HG02588 (cell line): ENCODE data around the gene PPP1CC.
"Not testable (repeated sequence)": the region's sequence is repeated elsewhere in the genome, so short reads cannot be mapped to it uniquely, and the experiment has no call there.

Source experiments
- ATAC-seq: cut with Tn5 transposase; IDR thresholded peaks from one replicate; pipeline ENCODE4 v1.9.1; 2021; ENCODE audit warnings: mild to moderate bottlenecking, moderate library complexity; ENCODE audit not compliant: unreplicated experiment

PPP1CC gene

DNA sequence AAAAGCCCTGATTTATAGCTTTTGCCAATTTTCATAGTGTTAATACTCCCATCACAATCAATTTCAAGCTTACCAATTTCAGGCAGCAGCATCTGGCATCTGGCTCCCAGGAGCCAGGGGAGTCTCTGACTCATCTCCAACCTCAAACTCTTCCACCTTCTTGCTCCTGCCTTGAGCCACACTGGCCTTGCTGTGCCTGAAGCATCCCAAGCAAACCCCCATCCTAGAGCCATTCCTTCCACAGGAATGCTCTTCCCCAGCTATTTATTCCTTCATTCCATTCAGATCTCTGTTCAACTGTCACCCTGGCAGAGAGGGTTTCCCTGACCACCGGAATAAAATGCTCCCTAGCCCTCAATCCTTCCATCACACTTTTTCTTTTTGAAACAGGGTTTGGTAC, 13.9 kb upstream of the PPP1CC start:
- no peak for ATAC-seq

DNA sequence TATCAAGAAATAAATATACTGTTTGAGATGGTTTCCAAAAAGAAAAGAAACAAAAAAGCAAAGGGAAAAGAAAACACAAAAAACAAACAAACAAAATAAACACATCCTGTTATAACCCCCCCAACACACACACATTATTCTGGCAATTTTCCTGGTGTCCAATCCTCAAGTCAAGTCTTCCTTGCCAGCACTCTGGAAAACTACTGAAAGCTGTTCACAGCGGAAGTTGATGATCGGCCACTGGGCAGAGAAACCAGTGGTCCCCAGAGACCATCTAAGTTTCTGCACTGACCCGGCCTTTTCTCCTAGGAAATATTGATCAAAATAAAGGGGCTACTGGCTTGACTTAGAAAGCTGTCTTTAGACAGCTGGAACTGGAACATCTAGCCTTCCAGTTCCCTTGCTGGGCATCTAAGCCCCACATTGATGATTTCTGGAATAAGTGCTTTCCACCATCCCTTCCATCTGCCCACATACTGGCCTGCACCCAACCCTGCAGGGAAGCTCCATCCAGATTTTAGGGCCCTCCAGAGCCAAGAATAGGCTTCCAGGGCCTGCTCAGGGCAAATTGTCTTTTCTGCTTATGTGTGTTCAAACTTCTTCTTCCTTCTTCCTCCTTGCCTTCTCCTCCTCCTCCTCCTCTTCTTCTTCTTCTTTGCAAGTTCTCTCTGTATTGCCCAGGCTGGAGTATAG, 11.6 kb upstream of the PPP1CC start:
- ATAC-seq: no peak

- no peak for ATAC-seq
These were observed 8.2 kb upstream of the PPP1CC start for GRCh38 chr12:110750784-110751461.

DNA sequence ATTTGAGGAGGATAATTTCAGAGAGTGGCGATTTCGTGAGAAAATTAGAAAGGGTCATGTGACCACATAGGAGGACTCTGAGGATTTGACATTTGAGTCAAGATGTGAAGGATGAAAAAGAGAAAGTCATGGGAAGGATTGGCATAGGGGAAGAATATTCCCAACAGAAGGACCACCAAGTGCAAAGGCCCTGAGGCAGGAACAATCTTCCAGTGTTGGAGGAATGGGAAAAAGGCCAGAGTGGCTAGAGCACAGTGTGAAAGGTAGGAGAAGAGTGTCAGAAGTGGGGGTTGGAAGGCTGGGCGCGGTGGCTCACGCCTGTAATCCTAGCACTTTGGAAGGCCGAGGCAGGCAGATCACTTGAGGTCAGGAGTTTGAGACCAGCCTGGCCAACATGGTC, 3.9 kb upstream of the PPP1CC start:
- ATAC-seq: no peak

GRCh38 chr12:110745542-110746284, 3.0 kb upstream of the PPP1CC start:
- no peak for ATAC-seq

DNA sequence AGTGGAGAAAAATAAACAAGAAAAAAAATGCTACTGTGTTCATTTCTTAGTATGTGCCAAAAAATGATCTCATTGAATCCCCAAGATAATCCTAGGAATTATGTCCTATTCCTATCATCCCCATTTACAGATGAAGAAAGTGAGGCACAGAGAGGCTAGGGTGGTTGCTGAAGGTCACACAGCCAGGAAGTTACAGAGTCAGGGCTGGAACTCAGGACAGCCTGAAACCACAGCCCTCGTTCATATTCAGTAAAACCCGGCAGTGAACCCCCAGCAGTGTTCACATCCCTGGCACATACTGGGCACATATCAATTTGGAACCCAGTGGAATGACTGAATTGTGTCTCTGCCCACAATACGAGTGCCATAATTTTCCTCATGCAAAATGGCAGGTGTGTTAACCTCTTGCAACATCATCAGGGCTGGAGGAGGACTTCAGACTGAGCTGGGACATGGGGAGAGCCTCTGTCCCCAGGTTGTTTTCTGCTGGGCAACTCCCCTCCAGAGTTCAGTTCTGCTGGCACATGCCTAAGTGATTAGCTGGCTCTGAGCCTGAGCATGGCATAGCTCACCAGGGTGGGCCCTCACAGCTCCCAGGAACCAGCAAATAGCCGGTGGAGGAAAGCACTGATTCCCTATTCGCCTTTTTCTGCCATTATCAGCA, 2.0 kb upstream of the PPP1CC start:
- no peak for ATAC-seq

DNA sequence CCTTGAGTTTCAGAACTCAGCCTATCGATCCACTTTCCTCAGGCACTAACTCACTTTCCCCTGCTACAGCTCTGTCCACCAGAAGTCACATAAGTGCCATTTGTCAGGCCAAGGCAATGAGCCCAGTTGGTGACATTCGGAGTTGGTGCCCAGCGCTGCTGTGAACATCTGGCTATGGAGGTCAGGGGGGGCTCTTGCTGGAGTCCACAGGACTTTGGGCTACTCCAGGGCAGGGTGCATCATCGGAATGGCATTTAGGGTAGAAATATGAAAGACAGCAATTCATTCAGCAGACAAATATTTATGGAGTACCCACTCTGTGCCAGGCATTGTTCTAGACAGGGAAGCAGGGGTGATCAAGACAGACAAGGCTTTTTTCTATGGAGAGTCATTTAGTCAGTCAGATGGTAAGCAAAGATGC, 1.5 kb upstream of the PPP1CC start:
- ATAC-seq: no peak

- no peak for ATAC-seq
These were observed 941 bp upstream of the PPP1CC start for GRCh38 chr12:110743571-110744093.

DNA sequence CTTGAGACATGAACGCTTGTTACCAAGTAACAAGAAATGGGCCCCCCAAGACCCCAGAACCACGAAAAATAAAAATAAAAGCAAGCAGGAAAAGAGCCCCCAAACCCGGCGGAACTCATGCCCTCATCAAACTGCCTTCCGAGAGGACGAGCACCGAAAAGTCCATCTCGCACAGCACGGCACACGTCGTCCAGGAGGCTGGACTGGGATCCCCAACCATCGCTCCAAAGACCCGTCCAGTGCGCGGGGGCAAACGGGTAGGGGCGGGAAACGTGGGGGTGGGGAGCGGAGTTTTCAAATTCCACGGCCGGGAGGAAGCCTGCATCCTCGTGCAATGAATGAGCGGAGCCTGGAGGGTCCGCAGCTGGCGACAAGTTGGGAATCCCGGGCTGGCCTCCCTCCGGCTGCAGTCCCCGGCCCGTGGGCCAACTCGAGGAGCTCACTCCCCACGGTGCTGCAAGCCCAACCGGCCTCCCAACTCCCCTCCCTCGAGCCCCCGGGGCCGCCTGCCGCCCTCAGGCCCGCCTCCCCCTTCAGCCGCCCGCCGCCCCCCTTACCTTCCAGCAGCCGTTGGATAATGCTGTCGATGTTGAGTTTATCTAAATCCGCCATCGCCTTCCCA, 484 bp downstream of the PPP1CC start:
- peak; percentile 10 for ATAC-seq

GRCh38 chr12:110741341-110742095, 1.2 kb downstream of the PPP1CC start:
- no peak for ATAC-seq

- no peak for ATAC-seq
These were observed 2.8 kb downstream of the PPP1CC start for GRCh38 chr12:110739894-110740293.

GRCh38 chr12:110739488-110739887, 3.2 kb downstream of the PPP1CC start:
- ATAC-seq: no peak

DNA sequence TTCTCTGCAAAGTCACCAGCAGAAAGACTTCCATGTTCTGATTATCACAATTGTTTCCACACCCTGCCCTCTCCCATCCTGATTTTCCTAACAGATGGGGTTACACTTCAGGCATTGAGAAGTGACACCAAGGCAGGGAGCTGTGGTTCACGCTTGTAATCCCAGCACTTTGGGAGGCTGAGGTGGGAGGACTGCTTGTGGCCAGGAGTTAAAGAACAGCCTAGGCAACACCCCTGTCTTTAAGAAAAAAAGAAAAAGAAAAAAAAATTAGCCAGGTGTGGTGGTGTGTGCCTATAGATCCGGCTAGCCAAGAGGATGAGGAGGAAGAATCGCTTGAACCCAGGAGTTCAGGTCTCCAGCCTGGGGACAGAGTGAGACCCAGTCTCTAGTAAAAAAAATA, 5.2 kb downstream of the PPP1CC start:
- ATAC-seq: no peak

- ATAC-seq: not testable (repeated sequence)
These were observed 5.7 kb downstream of the PPP1CC start for GRCh38 chr12:110737016-110737415.

GRCh38 chr12:110733900-110734299, 8.8 kb downstream of the PPP1CC start:
- no peak for ATAC-seq

GRCh38 chr12:110733089-110733715, 9.5 kb downstream of the PPP1CC start:
- no peak for ATAC-seq

DNA sequence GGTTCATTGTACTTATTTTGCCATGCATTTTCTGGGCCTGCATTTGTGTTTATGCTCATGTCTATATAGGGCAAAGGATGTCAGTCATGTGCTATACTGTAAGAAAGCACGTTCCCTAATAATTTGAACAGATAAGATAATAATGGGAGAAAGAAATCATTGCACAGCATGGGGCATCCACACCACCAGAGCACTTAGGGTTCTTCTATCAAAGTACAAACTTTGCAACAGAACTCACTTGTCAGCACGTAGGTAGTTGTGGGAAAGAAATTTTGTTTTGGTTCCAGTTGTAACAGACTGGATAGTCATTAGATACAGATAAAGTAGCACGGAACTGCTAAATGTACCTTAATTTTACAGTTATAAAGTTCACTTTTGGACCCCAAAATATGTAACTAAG, 10.1 kb downstream of the PPP1CC start:
- ATAC-seq: no peak

DNA sequence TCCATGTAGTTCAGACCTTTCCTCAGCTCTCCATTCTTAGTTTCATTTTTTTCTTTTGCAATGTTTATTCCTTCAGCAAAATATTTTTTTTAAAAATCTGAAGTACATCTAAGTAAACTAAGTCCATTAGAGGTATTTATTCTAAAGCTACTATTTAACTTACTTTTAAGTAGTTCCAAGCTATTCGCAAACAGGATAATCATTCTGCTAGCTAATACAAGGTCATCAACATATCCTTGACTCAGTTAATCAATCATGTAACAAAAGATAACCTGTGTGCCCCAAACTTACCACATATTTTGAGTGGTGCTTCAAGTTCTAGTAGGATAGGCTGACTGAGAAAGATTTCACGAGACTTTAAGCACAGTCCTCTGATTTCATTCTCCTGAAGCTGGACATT, 11.2 kb downstream of the PPP1CC start:
- no peak for ATAC-seq

GRCh38 chr12:110728628-110729027, 14.1 kb downstream of the PPP1CC start:
- ATAC-seq: no peak
